LNCaP clone FGC (cell line): ENCODE measurements around the gene AUNIP.

ENCODE experiments used
- DNase-seq: peaks from one replicate; pipeline ENCODE4 v3.0.0-alpha.2; 2011; ENCODE audit warnings: low read depth
- H3K4me3 ChIP-seq: 2 replicates; pipeline ENCODE4 v1.5.1; 2011; ENCODE audit warnings: mild to moderate bottlenecking, low read depth, low read length, control low read depth
- TF ChIP-seq, protein P1 (sequence below): IDR thresholded peaks from 2 replicates; pipeline ENCODE4 v1.5.1; 2012; ENCODE audit warnings: mild to moderate bottlenecking; ENCODE audit not compliant: control insufficient read depth, insufficient read depth; ENCODE audit errors: extremely low read depth

Gene AUNIP

DNA sequence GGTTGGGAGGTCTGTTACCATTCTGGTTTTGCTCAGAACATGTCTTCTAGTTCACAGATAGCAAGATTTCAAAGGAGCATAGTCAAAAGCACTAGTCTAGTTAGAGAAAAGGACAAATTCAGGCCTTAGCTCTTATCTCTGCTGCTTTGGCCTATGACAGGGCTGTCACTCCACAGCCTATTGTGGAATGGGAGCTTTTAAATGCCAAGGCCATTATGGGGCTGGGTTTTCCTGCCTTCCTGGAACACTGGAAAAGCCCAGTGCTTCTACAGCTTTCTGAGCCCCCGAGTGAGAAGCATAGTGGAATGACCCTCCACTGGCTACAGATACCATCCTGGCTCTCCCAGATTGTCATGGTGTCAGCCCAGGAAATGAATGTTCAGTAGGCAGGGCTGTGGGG, 30.2 kb downstream of the AUNIP start:
- no peak overlapping the region for H3K4me3 ChIP-seq
- TF ChIP-seq, protein P1, sequence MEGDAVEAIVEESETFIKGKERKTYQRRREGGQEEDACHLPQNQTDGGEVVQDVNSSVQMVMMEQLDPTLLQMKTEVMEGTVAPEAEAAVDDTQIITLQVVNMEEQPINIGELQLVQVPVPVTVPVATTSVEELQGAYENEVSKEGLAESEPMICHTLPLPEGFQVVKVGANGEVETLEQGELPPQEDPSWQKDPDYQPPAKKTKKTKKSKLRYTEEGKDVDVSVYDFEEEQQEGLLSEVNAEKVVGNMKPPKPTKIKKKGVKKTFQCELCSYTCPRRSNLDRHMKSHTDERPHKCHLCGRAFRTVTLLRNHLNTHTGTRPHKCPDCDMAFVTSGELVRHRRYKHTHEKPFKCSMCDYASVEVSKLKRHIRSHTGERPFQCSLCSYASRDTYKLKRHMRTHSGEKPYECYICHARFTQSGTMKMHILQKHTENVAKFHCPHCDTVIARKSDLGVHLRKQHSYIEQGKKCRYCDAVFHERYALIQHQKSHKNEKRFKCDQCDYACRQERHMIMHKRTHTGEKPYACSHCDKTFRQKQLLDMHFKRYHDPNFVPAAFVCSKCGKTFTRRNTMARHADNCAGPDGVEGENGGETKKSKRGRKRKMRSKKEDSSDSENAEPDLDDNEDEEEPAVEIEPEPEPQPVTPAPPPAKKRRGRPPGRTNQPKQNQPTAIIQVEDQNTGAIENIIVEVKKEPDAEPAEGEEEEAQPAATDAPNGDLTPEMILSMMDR: no peak
- DNase-seq: no peak

DNA sequence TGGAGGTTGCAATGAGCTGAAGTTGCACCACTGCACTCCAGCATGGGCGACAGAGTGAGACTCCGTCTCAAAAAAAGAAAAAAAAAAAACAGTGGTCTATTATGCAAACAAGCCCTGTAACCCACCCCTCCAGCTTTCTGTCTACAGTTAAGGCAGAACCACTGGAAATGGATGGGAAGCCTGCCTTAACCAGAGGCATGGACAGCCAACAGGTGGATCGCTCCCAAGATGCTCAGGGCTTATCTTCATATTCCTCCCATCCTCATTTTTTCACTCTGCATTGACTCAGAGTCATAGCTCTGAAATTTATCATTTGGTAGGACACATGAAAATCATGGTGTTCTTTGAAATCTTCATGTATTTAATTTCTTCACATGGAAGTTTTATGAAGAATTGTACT, 30.8 kb downstream of the AUNIP start:
- no peak for DNase-seq
- H3K4me3 ChIP-seq: no peak overlapping the region
- TF ChIP-seq, protein P1: no peak

DNA sequence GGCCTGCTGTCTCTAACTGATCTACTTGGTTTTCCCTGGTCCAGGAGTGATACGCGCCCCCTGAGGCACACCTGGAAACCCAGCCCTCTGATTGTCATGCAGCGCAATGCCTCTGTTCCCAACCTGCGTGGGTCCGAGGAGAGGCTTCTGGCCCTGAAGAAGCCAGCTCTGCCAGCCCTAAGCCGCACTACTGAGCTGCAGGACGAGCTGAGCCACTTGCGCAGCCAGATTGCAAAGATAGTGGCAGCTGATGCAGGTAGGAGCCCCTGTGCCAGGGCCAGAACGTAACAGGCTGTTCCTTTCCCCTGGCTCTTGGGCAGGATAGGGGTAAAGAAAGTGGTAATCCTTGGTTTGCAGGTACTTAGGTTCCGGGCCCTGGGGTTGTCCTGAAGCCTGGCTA, 32.7 kb downstream of the AUNIP start:
- H3K4me3 ChIP-seq: no peak overlapping the region
- DNase-seq: no peak
- TF ChIP-seq, protein P1: no peak

DNA sequence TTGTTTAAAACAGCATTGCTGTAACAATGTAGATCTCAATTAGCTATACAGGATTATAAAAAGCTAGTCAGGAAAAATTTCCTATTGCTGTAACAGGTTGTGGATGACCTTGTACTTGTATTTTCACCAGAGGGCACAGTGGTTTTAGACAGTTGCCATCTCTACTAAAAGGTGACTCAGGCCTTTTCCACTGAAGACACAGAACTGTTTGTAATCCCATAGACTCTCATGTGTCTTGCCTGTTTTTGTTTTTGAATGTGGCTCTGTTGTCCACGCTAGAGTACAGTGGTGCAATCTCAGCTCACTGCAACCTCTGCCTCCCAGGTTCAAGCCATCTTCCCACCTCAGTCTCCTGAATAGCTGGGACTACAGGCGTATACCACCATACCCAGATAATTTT, 33.7 kb downstream of the AUNIP start:
- no peak overlapping the region for H3K4me3 ChIP-seq
- TF ChIP-seq, protein P1: no peak
- no peak for DNase-seq

DNA sequence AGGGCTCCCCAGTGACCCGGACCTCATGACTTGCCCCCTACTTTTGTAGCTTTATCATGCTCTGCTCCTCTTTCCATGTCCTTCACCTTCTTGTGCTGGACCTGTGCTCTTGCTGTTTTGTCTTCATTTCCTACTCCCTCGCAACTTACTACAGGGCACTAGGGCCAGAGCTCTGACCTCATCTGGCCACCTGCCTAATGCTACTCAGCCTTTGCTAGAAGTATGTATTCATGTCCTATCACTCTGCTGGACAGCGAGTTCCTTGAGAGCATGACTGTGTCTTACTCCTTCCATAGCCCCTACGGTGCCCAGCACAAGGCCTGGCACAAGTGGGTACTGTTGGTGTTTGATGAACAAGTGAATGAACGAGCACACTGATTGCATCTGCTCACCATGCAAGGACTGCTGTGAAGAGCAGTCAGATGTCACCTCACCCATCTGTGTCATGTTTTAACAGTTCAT, 37.6 kb downstream of the AUNIP start:
- TF ChIP-seq, protein P1: no peak
- DNase-seq: no peak
- peak overlapping the region; percentile 71 for H3K4me3 ChIP-seq

DNA sequence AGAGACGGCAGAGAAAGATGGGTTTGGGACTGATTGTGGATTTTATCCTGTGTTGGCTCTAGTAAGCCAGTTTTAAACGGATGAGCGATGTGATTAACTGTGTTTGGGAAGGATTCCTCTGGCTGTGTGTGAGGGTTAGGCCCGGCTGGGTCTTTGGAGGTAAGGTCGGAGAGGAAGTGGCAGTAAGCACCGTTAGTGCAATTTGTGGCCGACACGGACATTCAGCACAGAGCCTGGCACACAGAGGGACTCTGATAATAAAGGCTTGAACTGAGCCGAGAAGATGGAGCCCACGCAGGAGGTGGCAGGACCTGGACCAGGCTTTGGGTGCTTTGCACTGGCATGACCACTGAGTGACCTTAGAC, 38.2 kb downstream of the AUNIP start:
- peak overlapping the region; percentile 71 for H3K4me3 ChIP-seq
- TF ChIP-seq, protein P1: no peak
- DNase-seq: no peak
